Islet precursor cell (in vitro differentiated cells): ENCODE results near the gene CARNS1.

ENCODE experiments used
- DNase-seq: peaks from one replicate; pipeline ENCODE4 v3.0.0-alpha.2; 2018

Gene CARNS1

GRCh38 chr11:67429722-67430121 lies 14.2 kb downstream of the CARNS1 start:
- no peak for DNase-seq

- no peak for DNase-seq
Measured at GRCh38 chr11:67431346-67432249, 16.1 kb downstream of the CARNS1 start.

GRCh38 chr11:67432655-67433349 lies 17.3 kb downstream of the CARNS1 start:
- no peak for DNase-seq

GRCh38 chr11:67433536-67434394 lies 18.3 kb downstream of the CARNS1 start:
- no peak for DNase-seq

- no peak for DNase-seq
Measured at GRCh38 chr11:67434395-67434881, 19.0 kb downstream of the CARNS1 start.

- no peak for DNase-seq
Measured at GRCh38 chr11:67435031-67435726, 19.7 kb downstream of the CARNS1 start.

- no peak for DNase-seq
Measured at GRCh38 chr11:67435727-67436458, 20.4 kb downstream of the CARNS1 start.

GRCh38 chr11:67436459-67437081 lies 21.1 kb downstream of the CARNS1 start:
- peak; percentile 91 for DNase-seq

GRCh38 chr11:67437082-67437808 lies 21.8 kb downstream of the CARNS1 start, which contains the start of gene PTPRCAP:
PTPRCAP (minus strand) TSS chr11:67437682; CDS start chr11:67437619, 63 bp downstream.
- no peak for DNase-seq

- no peak for DNase-seq
Measured at GRCh38 chr11:67437809-67438157, 22.3 kb downstream of the CARNS1 start.

- DNase-seq, result no peak
Measured at GRCh38 chr11:67438158-67438902, 22.9 kb downstream of the CARNS1 start.

GRCh38 chr11:67439321-67440228 lies 24.1 kb downstream of the CARNS1 start:
- no peak for DNase-seq

- DNase-seq, result no peak
Measured at GRCh38 chr11:67440229-67441097, 25.0 kb downstream of the CARNS1 start.

GRCh38 chr11:67441098-67441563 lies 25.7 kb downstream of the CARNS1 start:
- DNase-seq, result no peak

- no peak for DNase-seq
Measured at GRCh38 chr11:67441731-67442351, 26.4 kb downstream of the CARNS1 start.

GRCh38 chr11:67442504-67443404 lies 27.3 kb downstream of the CARNS1 start:
- no peak for DNase-seq
